Measurements from ENCODE around the gene ITSN2.

The ITSN2 gene

DNA sequence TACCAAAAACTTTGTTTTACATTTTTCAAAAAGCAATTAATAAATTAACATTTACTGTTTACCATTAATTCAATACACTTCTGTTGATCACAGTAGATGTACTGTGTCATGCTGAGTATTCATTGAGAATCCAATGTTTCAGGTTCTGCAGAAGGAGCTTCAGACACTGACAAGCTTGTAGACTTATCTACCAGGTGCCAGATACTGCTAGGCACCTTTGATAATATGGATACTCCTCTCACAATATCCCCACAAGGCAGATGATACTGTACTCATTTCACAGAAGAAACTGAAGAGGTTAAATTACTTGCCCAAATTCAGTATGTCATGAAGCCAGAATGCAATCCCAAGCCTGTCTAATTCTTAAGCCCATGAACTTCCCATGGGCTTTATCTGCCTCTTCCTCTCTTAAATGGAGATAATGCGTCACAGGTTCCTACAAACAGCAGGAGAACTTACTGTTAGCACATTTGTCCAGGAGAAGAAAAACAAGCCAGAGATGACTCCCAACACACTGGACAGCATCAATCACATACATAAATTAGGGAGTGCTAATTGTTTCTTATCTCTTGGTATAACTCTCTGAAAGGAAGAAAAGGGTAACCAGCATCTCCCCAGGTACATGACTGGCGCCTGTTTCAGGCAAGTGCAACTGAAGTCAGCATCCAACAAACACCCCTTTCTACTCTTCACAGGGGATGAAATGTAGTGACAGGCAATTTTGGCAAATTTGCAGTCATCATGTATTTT is 27.4 kb downstream of the ITSN2 start:
- DNase-seq: no peak

DNA sequence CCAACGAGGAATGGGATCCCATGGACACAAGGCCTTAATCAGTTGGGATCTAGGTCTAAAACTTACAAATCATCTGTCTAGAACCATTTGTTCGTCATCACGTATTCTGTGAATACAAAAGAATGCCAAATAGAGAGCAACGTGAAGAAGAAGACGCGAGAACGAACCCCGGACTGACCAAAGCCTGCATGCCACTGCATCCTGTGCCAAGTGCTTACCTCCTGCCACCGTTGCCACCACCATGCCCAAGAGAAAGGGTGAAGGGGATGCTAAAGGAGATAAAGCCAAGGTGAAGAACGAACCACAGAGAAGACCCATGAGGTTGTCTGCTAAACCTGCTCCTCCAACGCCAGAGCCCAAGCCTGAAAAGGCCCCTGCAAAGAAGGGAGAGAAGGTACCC is 30.2 kb downstream of the ITSN2 start:
- no peak for DNase-seq

DNA sequence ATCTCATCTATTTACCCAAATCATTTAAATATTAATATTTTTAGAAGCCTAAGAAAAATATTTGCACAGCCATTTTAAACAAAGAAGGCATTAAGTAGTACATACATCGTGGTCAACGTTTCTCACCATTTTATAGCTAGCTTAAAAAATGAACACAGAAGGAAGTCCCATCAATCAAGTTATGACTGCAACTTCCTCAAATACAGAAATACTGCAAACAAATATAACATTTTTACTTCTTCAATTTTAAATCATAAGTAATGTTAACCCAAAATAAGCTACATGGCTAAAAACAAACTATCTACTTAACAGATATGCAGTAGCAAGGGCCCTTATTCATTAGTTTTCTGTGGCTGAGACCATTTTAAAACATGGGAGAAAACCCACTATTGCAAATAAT is 30.6 kb downstream of the ITSN2 start:
- peak; percentile 57 for DNase-seq

DNA sequence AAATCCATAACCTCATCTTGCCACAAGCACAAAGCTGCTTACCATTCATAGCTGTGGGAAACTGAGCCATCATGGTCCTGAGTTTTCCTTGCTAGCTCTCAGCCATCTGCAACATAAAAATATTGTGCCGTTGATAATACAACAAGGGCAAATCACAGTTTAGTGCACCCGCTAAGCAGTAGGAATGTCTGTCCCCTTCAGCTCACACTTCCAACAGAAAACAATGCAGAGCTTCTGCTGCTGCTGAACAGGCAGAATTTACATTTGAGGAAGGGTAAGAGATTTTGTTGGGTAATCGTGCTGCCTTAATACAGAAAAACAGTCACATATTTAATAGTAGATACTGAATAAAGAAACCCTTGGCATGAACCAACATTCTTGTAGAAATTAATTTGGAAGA is 32.3 kb downstream of the ITSN2 start:
- no peak for DNase-seq

DNA sequence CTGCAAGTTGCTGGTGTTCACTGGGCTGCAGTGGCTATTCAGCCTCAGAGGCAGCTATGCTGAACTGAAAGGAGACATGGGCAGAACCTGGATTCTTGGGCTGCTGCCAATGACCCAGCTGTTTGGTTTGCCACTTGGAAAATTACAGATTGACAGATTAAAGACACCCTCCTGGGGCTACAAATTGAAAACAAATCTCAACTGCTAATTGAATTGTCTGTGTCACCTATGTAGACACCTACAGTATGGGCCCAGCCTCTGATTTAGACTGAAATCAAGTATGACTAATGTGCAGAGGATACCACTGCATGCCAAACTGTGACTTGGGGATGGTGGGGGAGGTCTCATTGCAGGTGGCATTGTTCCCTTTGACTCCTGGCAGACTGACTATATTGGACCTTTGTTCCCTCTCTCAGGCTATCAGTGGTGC is 42.8 kb downstream of the ITSN2 start:
- no peak for DNase-seq

DNA sequence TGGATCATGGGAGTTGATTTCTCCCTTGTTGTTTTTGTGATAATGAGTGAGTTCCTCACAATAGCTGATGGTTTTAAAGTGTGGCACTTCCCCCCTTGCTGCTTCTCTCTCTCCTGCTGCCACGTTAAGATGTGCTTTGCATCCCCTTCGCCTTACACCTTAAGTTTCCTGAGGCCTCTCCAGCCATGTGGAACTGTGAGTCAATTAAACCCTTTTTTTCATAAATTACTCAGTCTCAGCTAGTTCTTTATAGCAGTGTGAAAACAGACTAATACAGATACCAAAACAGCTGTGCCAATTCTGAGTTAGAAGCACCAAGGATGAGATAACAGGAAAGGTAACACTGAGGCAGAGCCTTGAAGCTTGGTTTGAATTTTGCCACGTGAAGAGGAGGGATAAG is 44.7 kb downstream of the ITSN2 start:
- DNase-seq: no peak

DNA sequence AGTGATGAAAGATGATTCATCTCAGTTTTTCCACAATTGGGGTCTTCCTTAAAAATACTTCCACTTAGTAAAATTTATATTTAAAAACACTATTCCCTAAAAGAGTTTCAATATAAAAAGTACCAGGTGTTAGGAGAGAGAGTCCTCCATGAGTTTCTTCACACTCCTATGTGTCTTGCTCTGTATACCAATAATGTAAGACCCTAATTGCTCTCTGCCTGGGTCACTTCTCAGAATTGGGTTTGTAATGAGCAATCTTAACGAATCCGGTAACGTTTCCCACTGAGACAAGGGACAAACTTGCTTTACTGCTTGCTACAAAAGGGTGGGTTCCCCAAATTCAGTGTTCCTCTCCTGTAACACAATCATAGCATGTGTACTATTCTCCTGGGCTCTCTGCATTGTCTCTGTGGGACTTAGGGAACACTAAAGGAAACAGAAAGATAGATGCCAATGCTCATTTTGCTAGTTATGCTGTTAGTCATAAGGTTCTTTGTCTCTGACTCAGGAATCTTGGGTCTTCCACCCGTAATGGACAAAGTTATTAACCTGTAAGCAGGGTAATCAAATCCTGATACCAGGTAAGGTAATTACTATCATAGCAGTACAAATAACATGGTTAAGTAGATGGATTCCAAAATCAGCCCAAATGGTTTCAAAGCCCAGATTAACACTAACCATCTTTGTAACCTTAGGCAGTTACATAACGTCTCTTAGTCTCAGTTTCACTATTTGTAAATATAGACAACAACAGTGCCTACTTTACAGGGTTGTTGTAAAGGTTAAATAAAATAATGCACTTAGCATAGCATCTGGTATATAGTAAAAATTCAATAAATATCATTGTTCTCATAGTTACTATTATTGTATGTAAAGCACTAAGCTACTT is 46.3 kb downstream of the ITSN2 start:
- DNase-seq: no peak

DNA sequence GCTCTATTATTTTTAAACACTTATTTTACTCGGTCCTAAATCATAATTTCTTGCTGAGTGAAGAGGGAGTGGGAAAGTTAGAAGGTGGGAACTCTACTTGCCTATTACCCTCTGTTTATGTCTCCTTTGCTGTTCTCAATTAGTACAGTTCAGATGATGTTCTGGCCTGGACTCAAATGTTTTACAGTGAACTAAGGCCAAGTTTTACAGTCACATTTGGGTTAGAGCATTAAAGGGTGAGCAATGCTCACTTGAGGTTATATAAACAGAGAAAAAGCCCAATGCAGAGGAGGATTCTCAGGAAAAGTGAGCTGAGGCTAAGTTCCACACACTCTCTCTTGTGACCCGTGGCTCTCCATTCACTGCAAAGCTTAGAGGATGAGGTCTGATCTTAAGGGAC is 52.4 kb downstream of the ITSN2 start:
- DNase-seq: no peak

DNA sequence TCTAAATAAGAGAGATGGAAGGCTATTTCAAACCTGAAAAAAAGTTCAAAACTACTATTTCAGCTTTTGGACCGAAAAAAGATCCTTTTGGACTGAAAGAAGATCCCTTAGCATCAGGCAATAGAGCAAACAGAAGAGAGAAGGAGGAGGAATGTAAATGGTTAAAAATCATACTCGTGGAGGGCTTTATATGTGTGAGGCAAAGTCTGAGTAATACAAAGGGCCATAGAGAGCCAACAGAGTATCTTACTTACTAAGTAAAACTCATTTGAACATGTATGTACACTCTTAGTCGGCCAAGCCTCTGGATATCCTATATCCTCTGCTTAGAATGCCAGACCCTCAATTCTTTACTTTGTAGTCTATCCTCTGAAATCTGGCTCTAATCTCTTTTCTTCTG is 55.7 kb downstream of the ITSN2 start:
- DNase-seq: no peak

DNA sequence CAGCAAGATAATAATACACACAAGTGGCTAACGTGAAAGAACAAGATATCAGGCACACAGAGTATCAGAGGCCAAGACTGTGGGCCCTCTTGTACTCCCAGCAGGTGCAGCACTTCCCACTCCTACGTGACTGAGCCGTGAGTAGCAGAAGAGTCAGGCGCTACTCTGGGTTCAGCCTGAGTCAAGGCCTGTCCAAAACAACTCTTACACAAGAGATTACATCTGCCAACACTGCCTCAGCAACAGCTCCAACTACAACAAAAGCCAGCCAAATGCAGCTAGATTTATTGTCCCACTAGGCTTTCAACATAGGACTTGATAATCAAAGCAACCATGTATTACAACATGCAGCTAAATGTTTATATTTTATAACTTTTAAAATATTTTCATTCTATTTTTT is 56.2 kb downstream of the ITSN2 start:
- DNase-seq: no peak

DNA sequence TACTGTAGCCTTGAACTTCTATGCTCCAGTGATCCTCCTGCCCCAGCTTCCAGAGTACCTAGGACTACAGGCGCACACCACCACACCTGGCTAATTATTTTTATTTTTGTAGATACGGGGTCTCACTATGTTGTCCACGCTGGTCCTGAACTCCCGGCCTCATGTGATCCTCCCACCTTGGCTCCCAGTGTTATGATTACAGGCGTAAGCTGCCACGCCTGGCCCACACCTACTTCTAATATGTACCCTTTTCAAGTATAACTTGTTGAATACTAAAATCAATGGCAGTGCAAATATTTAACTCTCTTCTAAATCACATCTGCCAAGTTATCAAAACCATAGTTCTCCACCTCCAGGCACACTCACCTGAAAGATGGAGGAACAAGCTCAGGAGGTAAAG is 58.7 kb downstream of the ITSN2 start:
- DNase-seq: no peak

DNA sequence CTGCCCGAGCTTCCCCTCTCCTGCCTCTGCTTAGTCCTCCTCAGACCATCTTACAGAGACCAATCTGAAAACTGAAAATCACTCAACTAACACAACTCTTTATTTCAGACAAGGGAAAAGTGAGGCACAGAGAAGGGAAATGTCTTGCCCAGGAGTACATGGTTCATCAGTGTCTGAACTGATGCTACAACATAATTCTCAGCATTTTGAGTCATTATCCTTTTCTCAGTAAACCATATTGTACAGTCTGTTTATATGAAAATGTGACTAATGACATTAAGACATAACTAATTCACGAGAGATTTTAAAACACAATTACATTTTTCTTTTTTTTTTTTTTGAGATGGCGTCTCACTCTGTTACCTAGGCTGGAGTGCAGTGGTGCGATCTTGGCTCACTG is 62.7 kb downstream of the ITSN2 start:
- DNase-seq: no peak

DNA sequence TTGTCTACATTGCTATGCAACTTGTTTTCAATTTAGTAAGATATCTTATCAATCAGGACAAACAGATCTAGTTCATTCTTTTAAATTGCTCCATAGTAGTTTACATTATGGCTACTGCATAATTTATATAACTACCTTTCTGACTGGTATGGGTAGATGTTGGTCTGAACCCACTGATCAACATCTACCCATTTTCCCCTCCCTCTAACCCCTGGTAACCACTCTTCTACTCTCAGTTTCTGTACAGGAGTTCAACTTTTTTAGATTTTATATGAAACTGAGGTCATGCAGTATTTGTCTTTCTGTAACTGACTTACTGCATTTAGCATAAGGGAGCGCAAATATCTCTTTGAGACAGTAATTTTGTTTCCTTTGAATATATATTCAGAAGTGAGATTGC is 73.2 kb downstream of the ITSN2 start:
- no peak for DNase-seq

DNA sequence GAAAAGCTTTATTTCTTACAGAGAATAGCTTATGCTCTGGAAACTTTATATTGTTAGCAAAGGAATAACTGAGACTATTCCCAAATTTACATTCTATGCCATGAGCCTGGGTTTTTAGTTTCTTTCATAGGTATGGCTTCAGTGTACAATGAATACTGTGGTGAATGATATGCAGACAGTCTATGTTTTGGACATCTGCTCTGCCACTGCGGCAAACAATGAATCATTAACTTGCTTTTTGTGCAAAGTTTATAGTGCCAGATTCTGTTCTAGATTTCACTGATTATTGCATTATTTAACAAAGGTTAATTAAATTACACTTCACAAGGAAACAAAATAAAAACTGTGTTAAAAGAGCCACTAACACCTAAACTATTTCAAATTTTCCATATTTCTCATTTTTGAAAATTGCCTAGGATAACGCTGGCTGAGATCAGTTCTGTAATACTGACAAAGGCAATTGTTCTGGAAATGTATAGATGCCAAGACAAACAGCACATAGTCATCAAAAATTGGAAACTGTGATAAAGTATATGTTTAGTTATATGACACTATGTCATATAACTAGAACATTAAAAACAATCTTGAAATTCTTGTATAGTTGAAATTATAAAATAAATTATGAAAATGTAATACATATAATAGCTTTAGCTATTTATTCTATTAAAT is 74.7 kb downstream of the ITSN2 start:
- no peak for DNase-seq

DNA sequence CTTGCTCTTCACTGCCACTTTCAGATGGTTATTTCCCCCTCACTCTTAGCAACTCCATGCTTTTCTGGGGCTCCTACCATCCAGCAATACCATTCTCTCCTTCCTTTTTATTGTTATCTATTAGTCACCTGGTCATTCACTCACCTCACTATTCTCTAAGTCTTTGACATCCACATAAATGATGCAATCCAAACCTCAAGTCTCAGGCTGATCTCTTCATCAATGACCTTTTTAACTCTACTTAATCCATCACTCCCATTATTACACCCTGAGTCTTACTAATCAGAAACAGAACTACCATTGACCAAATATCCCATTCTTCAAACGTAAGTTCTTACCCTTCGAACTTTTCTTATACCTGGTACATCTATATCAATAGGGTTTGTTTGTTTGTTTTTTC is 79.7 kb downstream of the ITSN2 start:
- no peak for DNase-seq

DNA sequence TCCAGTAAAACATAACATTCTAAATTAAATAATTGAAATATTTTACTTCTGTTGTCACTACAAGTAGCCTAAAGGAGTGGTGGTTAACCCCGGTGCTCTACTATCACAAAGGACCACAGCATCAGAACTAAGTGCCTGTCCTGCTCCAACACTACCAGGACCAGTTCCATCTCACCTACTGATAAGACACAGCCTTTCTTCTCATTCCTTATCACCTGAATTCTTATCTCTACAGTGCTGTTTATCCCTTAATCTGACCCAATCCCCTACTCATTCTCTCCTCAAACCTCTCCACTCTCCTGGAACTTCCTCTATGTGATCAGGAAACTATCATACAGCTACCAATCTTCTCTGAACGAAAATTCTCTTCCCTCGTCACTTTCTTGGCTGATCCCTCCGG is 80.2 kb downstream of the ITSN2 start:
- no peak for DNase-seq

DNA sequence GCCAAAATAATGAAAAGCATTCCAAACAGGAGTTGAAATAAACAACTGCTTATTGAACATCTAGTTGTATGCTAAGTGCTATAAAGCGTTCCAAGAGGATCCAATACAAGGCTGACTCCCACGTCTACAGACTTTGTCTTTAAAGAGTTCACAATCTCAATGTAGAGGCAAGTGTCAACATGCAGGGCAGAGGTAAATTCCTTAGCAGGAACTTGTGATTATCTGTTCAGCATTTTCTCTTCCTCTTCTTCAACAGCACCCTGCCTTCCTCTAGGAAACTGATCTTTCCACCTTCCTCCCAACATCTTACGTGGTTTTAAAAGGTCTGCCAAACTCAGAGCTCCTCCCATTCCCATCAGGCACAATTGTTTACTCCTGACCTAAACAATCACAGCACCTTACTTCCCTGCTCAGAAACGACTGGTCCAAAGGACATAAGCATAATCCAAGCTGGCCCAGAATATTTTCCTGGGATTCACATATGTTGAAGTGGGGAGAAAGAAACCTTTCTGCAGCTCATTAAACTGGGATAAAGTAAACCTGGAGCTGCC is 83.9 kb downstream of the ITSN2 start:
- no peak for DNase-seq

DNA sequence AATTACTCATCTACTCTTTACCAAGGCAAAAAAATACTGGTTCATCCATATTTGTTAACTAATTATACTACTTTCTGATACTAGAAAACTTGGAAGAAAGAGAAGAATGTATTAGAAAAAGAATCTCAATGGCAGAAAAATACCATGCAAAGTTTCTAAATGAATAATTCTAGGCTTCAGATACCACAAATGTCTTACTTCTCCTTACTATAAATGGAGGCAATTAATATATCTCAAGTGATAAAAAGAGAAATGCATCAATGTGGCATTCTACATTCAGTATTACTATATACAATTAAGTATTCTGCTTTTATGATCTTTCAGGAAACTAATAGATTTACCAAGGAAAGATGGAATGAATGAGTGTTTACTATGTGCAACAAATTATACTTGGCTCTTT is 85.5 kb downstream of the ITSN2 start:
- DNase-seq: no peak

DNA sequence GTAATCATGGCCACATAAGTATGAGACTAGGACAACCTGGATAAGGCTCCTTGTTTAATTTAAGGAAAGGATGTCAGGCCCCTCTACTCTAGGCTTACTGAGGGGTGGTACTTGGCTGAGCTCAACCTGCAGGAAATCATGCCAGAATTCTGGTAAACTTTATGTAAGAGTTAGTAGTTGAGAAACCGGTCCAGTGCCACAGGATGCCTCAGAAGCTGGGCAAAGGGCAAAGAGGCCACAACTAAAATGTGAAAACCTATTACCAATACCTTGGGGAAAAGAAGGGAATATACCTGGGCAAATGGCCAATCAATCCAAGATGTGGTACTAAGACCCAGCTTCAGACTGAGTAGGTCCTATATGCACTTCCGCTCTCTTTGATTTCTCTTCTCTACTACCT is 86.7 kb downstream of the ITSN2 start:
- DNase-seq: no peak

DNA sequence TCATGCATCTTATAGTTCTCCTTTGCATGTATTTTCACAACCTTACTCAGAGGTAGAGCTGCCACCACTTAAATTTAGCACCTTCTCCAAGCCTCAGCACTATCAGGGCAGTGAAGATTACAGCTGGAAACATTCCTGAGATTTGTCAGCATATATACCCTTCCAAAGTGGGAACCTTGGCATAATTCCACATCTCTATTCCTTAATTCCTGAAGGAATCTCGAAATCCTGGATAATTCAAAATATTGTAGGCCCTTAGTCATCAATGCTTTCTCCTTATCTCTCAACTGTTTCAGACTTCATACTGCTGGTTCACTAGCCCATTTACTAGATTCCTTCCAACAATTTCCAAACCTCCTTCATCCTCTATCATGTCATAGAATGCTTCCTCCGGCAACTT is 87.4 kb downstream of the ITSN2 start:
- DNase-seq: no peak

DNA sequence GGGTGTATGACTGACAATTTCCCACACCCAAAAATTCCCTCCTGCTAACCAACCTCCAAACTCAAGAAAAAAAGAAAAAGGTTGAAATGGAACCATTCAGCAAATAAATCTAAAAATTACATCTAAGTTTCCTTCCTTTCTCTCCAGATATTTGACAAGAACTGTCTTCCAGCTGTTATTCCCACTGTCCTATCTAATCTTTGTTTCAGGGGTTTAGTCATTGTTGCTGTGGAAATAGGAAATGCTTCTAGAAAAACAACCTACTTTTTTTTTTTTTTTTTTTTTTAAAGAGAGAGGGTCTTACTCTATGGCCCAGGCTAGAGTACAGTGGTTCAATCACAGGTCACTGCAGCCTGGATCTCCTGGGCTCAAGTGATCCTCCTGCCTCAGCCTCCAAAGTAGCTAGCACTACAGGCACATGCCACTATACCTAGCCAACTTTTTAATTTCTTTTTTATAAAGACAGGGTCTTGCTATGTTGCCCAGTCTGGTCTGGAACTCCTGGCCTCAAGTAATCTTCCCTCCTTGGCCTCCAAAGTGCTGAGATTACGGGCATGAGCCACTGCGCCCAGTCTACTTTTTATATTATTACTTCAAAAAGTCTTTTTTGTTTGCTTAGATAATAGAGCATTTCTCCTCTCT is 88.1 kb downstream of the ITSN2 start:
- DNase-seq: no peak

DNA sequence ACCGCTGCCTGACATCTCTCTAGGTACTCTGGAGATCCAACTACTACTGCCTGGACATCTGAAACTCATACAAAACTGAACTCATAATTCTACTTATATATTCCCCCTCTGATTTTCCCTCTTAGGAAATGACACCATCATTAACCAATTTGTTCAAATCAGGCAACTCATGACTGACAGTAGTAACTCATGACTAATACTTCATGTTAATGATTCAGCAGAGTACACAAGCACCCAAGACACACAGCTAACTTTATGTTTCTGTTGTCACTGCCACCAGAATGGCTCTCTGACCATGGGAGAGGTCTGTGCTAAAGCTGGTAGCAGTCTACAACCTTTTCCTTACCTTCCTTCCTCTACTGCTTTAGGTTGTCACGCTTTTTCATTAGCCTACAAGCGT is 91.1 kb downstream of the ITSN2 start:
- no peak for DNase-seq

DNA sequence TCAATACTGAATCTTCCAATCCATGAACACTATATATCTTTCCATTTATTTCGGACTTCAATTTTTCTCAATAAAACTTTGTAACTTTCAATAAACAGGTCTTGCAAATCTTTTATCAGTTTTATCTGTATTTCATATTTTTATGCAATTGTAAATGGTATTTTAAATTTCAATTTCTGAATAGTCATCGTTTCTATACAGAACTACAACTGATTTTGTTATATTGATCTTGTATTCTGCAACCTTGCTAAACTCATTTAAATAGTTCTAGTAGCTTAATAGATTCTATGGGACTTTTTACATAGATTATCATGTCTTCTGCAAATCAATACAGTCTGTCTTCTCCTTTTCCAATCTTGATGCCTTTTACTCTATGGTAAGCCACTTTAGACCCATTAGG is 95.1 kb downstream of the ITSN2 start:
- no peak for DNase-seq
